HEK293 (cell line): ENCODE measurements around the gene TMEM161B.

Source experiments
- SCRT2 ChIP-seq: fragments of 450-650 bp; formaldehyde crosslinking; IDR thresholded peaks from 2 replicates; pipeline ENCODE4 v1.5.1; 2016; ENCODE audit warnings: missing biosample characterization, missing genetic modification characterization
- SETDB1 ChIP-seq: IDR thresholded peaks from one replicate; pipeline ENCODE4 v1.6.1; 2017; ENCODE audit warnings: mild to moderate bottlenecking, low read length, moderate library complexity, mixed read lengths; ENCODE audit not compliant: insufficient read length
- ZBTB1 ChIP-seq: fragments of 450-650 bp; formaldehyde crosslinking; IDR thresholded peaks from 2 replicates; pipeline ENCODE4 v1.5.1; 2016; ENCODE audit warnings: missing biosample characterization, missing genetic modification characterization
- ZNF133 ChIP-seq: fragments of 450-650 bp; formaldehyde crosslinking; IDR thresholded peaks from 2 replicates; pipeline ENCODE4 v1.5.1; 2016; ENCODE audit warnings: missing biosample characterization, missing genetic modification characterization
- ZNF138 ChIP-seq: fragments of 450-650 bp; formaldehyde crosslinking; IDR thresholded peaks from 2 replicates; pipeline ENCODE4 v1.5.1; 2016; ENCODE audit warnings: missing biosample characterization, missing genetic modification characterization, borderline replicate concordance
- ZNF155 ChIP-seq: fragments of 450-650 bp; formaldehyde crosslinking; IDR thresholded peaks from 2 replicates; pipeline ENCODE4 v1.5.1; 2016; ENCODE audit warnings: missing biosample characterization, missing genetic modification characterization
- ZNF529 ChIP-seq: fragments of 450-650 bp; formaldehyde crosslinking; IDR thresholded peaks from 2 replicates; pipeline ENCODE4 v1.5.1; 2017; ENCODE audit warnings: missing genetic modification characterization, missing biosample characterization; ENCODE audit not compliant: insufficient replicate concordance
- ZNF621 ChIP-seq: fragments of 450-650 bp; formaldehyde crosslinking; IDR thresholded peaks from 2 replicates; pipeline ENCODE4 v1.5.1; 2017; ENCODE audit warnings: missing biosample characterization, missing genetic modification characterization
- ZNF660 ChIP-seq: fragments of 450-650 bp; IDR thresholded peaks from 2 replicates; pipeline ENCODE4 v1.5.1; 2018; ENCODE audit warnings: missing biosample characterization, mild to moderate bottlenecking, missing genetic modification characterization
- TF ChIP-seq, protein P1 (sequence below): fragments of 450-650 bp; formaldehyde crosslinking; IDR thresholded peaks from 2 replicates; pipeline ENCODE4 v1.5.1; 2016; ENCODE audit warnings: missing biosample characterization, missing genetic modification characterization
- TF ChIP-seq, protein P2 (sequence below): fragments of 450-650 bp; formaldehyde crosslinking; IDR thresholded peaks from 2 replicates; pipeline ENCODE4 v1.5.1; 2016; ENCODE audit warnings: missing biosample characterization, missing genetic modification characterization
- TF ChIP-seq, protein P3 (sequence below): fragments of 450-650 bp; formaldehyde crosslinking; IDR thresholded peaks from 2 replicates; pipeline ENCODE4 v1.5.1; 2016; ENCODE audit warnings: missing biosample characterization, missing genetic modification characterization

DNA sequence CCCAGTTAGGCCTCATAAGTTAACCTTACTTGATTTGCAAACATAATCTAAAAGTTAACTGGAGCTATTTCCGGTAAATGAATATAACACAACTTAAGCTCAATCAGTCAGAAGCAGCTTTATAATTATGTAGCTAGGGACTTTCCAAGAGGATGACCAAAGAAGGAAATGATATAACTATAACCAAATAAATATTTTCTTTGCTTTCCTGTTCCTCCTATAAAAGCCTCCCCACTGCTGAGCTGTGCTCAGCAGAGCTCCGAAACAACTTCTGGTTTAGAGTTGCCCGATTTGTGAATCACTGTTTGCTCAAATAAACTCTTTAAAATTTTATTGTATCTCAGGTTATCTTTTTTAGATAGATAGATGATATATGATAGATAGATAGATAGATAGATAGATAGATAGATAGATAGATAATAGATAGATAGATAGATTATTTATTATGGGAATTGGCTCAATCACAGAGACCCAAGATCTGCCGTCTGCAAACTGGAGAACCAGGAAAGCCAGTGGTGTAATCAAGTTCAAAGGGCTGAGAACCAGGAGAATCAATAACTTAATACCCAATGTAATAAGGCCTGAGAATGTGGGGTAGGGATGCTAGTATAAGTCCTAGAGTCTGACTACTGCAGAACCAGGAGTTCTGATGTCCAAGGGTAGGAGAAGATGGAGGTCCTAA lies 19.3 kb upstream of the TMEM161B start:
- TF ChIP-seq, protein P1, sequence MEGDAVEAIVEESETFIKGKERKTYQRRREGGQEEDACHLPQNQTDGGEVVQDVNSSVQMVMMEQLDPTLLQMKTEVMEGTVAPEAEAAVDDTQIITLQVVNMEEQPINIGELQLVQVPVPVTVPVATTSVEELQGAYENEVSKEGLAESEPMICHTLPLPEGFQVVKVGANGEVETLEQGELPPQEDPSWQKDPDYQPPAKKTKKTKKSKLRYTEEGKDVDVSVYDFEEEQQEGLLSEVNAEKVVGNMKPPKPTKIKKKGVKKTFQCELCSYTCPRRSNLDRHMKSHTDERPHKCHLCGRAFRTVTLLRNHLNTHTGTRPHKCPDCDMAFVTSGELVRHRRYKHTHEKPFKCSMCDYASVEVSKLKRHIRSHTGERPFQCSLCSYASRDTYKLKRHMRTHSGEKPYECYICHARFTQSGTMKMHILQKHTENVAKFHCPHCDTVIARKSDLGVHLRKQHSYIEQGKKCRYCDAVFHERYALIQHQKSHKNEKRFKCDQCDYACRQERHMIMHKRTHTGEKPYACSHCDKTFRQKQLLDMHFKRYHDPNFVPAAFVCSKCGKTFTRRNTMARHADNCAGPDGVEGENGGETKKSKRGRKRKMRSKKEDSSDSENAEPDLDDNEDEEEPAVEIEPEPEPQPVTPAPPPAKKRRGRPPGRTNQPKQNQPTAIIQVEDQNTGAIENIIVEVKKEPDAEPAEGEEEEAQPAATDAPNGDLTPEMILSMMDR (tag by site-specific recombination) = no peak
- no peak for TF ChIP-seq ZNF155 (tag by site-specific recombination)
- TF ChIP-seq SCRT2 (tag by site-specific recombination) = no peak
- TF ChIP-seq ZNF660 (tag by site-specific recombination) = no peak
- no peak for TF ChIP-seq SETDB1
- no peak for TF ChIP-seq ZBTB1 (tag by site-specific recombination)
- TF ChIP-seq, protein P2, sequence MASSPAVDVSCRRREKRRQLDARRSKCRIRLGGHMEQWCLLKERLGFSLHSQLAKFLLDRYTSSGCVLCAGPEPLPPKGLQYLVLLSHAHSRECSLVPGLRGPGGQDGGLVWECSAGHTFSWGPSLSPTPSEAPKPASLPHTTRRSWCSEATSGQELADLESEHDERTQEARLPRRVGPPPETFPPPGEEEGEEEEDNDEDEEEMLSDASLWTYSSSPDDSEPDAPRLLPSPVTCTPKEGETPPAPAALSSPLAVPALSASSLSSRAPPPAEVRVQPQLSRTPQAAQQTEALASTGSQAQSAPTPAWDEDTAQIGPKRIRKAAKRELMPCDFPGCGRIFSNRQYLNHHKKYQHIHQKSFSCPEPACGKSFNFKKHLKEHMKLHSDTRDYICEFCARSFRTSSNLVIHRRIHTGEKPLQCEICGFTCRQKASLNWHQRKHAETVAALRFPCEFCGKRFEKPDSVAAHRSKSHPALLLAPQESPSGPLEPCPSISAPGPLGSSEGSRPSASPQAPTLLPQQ (tag by site-specific recombination) = no peak
- TF ChIP-seq ZNF138 (tag by site-specific recombination) = no peak
- no peak for TF ChIP-seq ZNF133 (tag by site-specific recombination)
- no peak for TF ChIP-seq ZNF529 (tag by site-specific recombination)
- TF ChIP-seq, protein P3, sequence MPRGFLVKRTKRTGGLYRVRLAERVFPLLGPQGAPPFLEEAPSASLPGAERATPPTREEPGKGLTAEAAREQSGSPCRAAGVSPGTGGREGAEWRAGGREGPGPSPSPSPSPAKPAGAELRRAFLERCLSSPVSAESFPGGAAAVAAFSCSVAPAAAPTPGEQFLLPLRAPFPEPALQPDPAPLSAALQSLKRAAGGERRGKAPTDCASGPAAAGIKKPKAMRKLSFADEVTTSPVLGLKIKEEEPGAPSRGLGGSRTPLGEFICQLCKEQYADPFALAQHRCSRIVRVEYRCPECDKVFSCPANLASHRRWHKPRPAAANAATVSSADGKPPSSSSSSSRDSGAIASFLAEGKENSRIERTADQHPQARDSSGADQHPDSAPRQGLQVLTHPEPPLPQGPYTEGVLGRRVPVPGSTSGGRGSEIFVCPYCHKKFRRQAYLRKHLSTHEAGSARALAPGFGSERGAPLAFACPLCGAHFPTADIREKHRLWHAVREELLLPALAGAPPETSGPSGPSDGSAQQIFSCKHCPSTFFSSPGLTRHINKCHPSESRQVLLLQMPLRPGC (tag by site-specific recombination) = no peak
- TF ChIP-seq ZNF621 (tag by site-specific recombination) = no peak
